K562 (cell line): ENCODE measurements around the gene GABRB1. TPM values are rescaled to one million over a fixed set of nuclear protein-coding genes. Genes with fewer than 3 reads are reported as not detected.

Source experiments
- ATAC-seq: fragments of 200-7000 bp; cut with Tn5 transposase; 3 replicates; pipeline ENCODE4 v1.9.1; 2020; ENCODE audit warnings: moderate library complexity
- BruUV-seq: library from RNA; stranded (reverse); fragments of 400-500 nt; replicated peaks from 2 replicates; lab custom pipeline; 2021; lab: Mats Ljungman, UMichigan
- CTCF ChIA-PET: fragments of 300-600 bp; formaldehyde crosslinking; extraction: SDS; loops from one replicate; lab custom pipeline; 2021; ENCODE audit warnings: low intra/inter-chr PET ratio; lab: Yijun Ruan, JAX
- POLR2A ChIA-PET: fragments of 300-600, 350-650 bp; sonication (Branson Sonifier 250); formaldehyde crosslinking; extraction: SDS; loops from one replicate; lab custom pipeline; 2021; ENCODE audit warnings: antibody characterized with exemption, inconsistent platforms; lab: Yijun Ruan, JAX
- DNase-seq, 4 experiments: peaks; one replicate each; pipeline versions ENCODE4 v3.0.0 to v3.0.0-alpha.2; 2011 to 2018; ENCODE audit warnings: low spot score in 3 of 4, mixed read lengths in 3 of 4; ENCODE audit errors: extremely low read depth in 1 of 4
- FAIRE-seq: peaks from 2 replicates; lab custom pipeline; 2011; peaks lifted over from hg19 to GRCh38; lab: Jason Lieb, UNC
- H2AFZ ChIP-seq: 2 replicates; pipeline ENCODE4 v1.6.0; 2011; ENCODE audit warnings: low read depth, low read length, control low read depth, inconsistent platforms
- H3K27ac ChIP-seq: fragments of 200-600 bp; 3 replicates; pipeline ENCODE4 v1.8.0; 2011; ENCODE audit warnings: low read depth, mild to moderate bottlenecking, control low read depth, inconsistent platforms, low read length, moderate library complexity, mixed read lengths; ENCODE audit errors: extremely low read depth
- H3K27me3 ChIP-seq, 2 experiments: fragments of 300-600 bp in 1 of 2; 2 replicates in 1 of 2; 3 replicates in 1 of 2; pipeline versions ENCODE4 v1.6.0 to v1.8.0; 2011; ENCODE audit warnings: inconsistent platforms in 2 of 2, low read length in 2 of 2, mild to moderate bottlenecking in 1 of 2, mixed read lengths in 1 of 2, moderate library complexity in 1 of 2; ENCODE audit not compliant: control insufficient read depth in 2 of 2, insufficient read depth in 2 of 2
- H3K36me3 ChIP-seq: fragments of 300-600 bp; 3 replicates; pipeline ENCODE4 v1.8.0; 2011; ENCODE audit warnings: mild to moderate bottlenecking, low read length, inconsistent platforms; ENCODE audit not compliant: control insufficient read depth, insufficient read depth
- H3K4me1 ChIP-seq, 2 experiments: fragments of 200-600 bp in 1 of 2; replicated peaks in 1 of 2; 2 replicates in 1 of 2; 3 replicates in 1 of 2; pipeline versions ENCODE4 v1.5.1 to v1.8.0; 2011; ENCODE audit warnings: inconsistent platforms in 2 of 2, low read length in 2 of 2, mild to moderate bottlenecking in 1 of 2, mixed read lengths in 1 of 2, moderate library complexity in 1 of 2; ENCODE audit not compliant: control insufficient read depth in 2 of 2, insufficient read depth in 2 of 2
- H3K4me2 ChIP-seq: 2 replicates; pipeline ENCODE4 v1.6.1; 2011; ENCODE audit warnings: low read length, control low read depth, inconsistent platforms, mixed read lengths; ENCODE audit not compliant: insufficient read depth
- H3K4me3 ChIP-seq: fragments of 200-600 bp; sonication (generic), shearing (Covaris generic); 2 replicates; pipeline ENCODE4 v1.5.1; 2016; ENCODE audit warnings: control low read depth, inconsistent platforms
- H3K79me2 ChIP-seq: fragments of 200-600 bp; 3 replicates; pipeline ENCODE4 v1.8.0; 2011; ENCODE audit warnings: low read length, inconsistent platforms; ENCODE audit not compliant: control insufficient read depth, insufficient read depth
- H3K9ac ChIP-seq, 2 experiments: 2 replicates each; pipeline versions ENCODE4 v1.6.0 to v1.6.1; 2011; ENCODE audit warnings: low read depth in 2 of 2, low read length in 2 of 2, control low read depth in 1 of 2, inconsistent platforms in 1 of 2, mild to moderate bottlenecking in 1 of 2, mixed read lengths in 1 of 2; ENCODE audit not compliant: insufficient read depth in 1 of 2
- H3K9me1 ChIP-seq: one replicate; pipeline ENCODE4 v1.6.0; 2011; ENCODE audit warnings: inconsistent platforms, mild to moderate bottlenecking, low read length, moderate library complexity; ENCODE audit not compliant: control insufficient read depth, insufficient read depth
- H3K9me3 ChIP-seq: replicated peaks from 2 replicates; pipeline ENCODE4 v1.5.1; 2011; ENCODE audit warnings: low read depth, low read length, inconsistent platforms; ENCODE audit not compliant: control insufficient read depth, insufficient read depth
- H4K20me1 ChIP-seq: replicated peaks from 2 replicates; pipeline ENCODE4 v1.6.1; 2011; ENCODE audit warnings: low read length, inconsistent platforms, mixed read lengths; ENCODE audit not compliant: control insufficient read depth, insufficient read depth
- CLOCK ChIP-seq: fragments of 250-450 bp; sonication (Bioruptor Pico); IDR thresholded peaks from 2 replicates; pipeline ENCODE4 v1.4.0; 2020; ENCODE audit warnings: mild to moderate bottlenecking, moderate library complexity, borderline replicate concordance
- ETV1 ChIP-seq: fragments of 450-650 bp; conservative IDR thresholded peaks from 2 replicates; pipeline ENCODE4 v1.6.1; 2016; ENCODE audit warnings: missing genetic modification characterization, control low read depth, low read depth, missing compliant biosample characterization
- FOXA3 ChIP-seq, 2 experiments: fragments of 450-650 bp in 1 of 2; sonication (generic) in 1 of 2; formaldehyde crosslinking; IDR thresholded peaks in 1 of 2; conservative IDR thresholded peaks in 1 of 2; 2 replicates each; pipeline versions ENCODE4 v1.4.0 to v1.8.0; 2020 to 2022; ENCODE audit warnings: mild to moderate bottlenecking in 2 of 2, missing genetic modification reagents in 1 of 2
- FOXJ3 ChIP-seq: sonication (generic); formaldehyde crosslinking; IDR thresholded peaks from 2 replicates; pipeline ENCODE4 v1.4.0; 2020; ENCODE audit warnings: mild to moderate bottlenecking, missing genetic modification reagents
- GATAD2A ChIP-seq: fragments of 450-650 bp; IDR thresholded peaks from 2 replicates; pipeline ENCODE4 v1.6.1; 2017
- KAT8 ChIP-seq: fragments of 450-650 bp; IDR thresholded peaks from 2 replicates; pipeline ENCODE4 v1.6.1; 2016; ENCODE audit warnings: low read depth, mild to moderate bottlenecking
- KLF6 ChIP-seq: fragments of 250-450 bp; sonication (Bioruptor Pico); IDR thresholded peaks from 2 replicates; pipeline ENCODE4 v1.4.0; 2020; ENCODE audit warnings: mild to moderate bottlenecking, moderate library complexity, borderline replicate concordance
- NR4A1 ChIP-seq, 2 experiments: fragments of 250-450 bp in 1 of 2; fragments of 450-650 bp in 1 of 2; sonication (Bioruptor Pico) in 1 of 2; IDR thresholded peaks; 2 replicates each; pipeline versions ENCODE4 v1.4.0 to v1.6.1; 2016 to 2020; ENCODE audit warnings: mild to moderate bottlenecking in 2 of 2, missing compliant biosample characterization in 1 of 2, missing genetic modification characterization in 1 of 2, moderate library complexity in 1 of 2
- SMARCC2 ChIP-seq: fragments of 450-650 bp; IDR thresholded peaks from 2 replicates; pipeline ENCODE4 v1.6.1; 2017; ENCODE audit warnings: antibody characterized with exemption, moderate library complexity, mild to moderate bottlenecking, low read depth
- ZNF324 ChIP-seq: fragments of 250-450 bp; sonication (Bioruptor Pico); IDR thresholded peaks from 2 replicates; pipeline ENCODE4 v1.4.0; 2020; ENCODE audit warnings: mild to moderate bottlenecking
- WGBS: fragments of 100-300 bp; shearing (Covaris generic); methylation state at CpG from one replicate; pipeline ENCODE4 v1.1.6; 2016; ENCODE audit warnings: low coverage, mixed read lengths; ENCODE audit not compliant: insufficient coverage; ENCODE audit errors: missing lambda C conversion rate; 5-methylcytosine and 5-hydroxymethylcytosine counted together
- in situ Hi-C: fragments of 300-500 bp; cut with MboI; formaldehyde crosslinking; loops from 4 replicates; pipeline ENCODE4 v1.15.0; 2018; ENCODE audit warnings: inconsistent platforms, mixed read lengths
- intact Hi-C: fragments of 100-400 bp; cut with micrococcal nuclease; formaldehyde crosslinking; loops from 2 replicates; pipeline ENCODE4 v1.14.2; 2022
- polyA plus RNA-seq, 8 experiments: library from polyadenylated mRNA; depleted of rRNA in 4 of 8; stranded (reverse) in 5 of 8; unstranded in 3 of 8; fragments of >200 nt; fragmentation: Nextera tagmentation in 2 of 8; fragmentation: Illumina TruSeq in 1 of 8; extraction: Ambion mirVana in 2 of 8; extraction: Trizol in 1 of 8; gene quantifications; 2 replicates each; pipeline versions ENCODE4 v1.2.1 to v1.2.3, GENCODE V29; 2011 to 2014; ENCODE audit warnings: inconsistent platforms in 1 of 8, missing spikeins in 1 of 8
- total RNA-seq, 7 experiments: library from RNA; depleted of rRNA in 6 of 7; stranded (reverse); fragments of >200 nt in 6 of 7; fragmentation: Illumina TruSeq in 2 of 7; extraction: Trizol in 2 of 7; gene quantifications; 2 replicates each; pipeline versions ENCODE4 v1.2.1 to v1.2.3, GENCODE V29; 2011 to 2021; ENCODE audit warnings: low replicate concordance in 1 of 7
- TF ChIP-seq, protein P1 (sequence below): sonication (generic); formaldehyde crosslinking; IDR thresholded peaks from 2 replicates; pipeline ENCODE4 v1.9.0; 2022; ENCODE audit warnings: mild to moderate bottlenecking, missing genetic modification reagents
- TF ChIP-seq, protein P2 (sequence below): fragments of 250-450 bp; sonication (Bioruptor Pico); IDR thresholded peaks from 2 replicates; pipeline ENCODE4 v1.9.0; 2021; ENCODE audit warnings: mild to moderate bottlenecking

Gene GABRB1
- total and polyA plus RNA-seq, 9 of the 15 experiments (the other 6 are each of a cell fraction or from before 2014, with no cell fraction given) = not detected

GRCh38 chr4:47038263-47038662 is 6.9 kb downstream of the GABRB1 start:
- no peak overlapping the region for H3K27ac ChIP-seq
- no peak overlapping the region for H3K9ac ChIP-seq
- 0% methylated on average over 1 of the region's 1 CpG for WGBS
- DNase-seq (no peak), FAIRE-seq (no peak), ATAC-seq (no peak)
- ChIA-PET CTCF (no interaction called here), POLR2A (no interaction called here)
- H3K4me1 ChIP-seq = no peaks in the 10 kb centered on the region
- in situ Hi-C loops (no loop called here), intact Hi-C loops (no loop called here)
- TF ChIP-seq KLF6 (CRISPR knock-in tag) (no peak), CLOCK (no peak), KAT8 (no peak), GATAD2A (no peak), ETV1 (tag) (no peak), ZNF324 (CRISPR knock-in tag) (no peak), FOXJ3 (CRISPR knock-in tag) (no peak), FOXA3 (CRISPR knock-in tag; conservative IDR thresholded peaks at IDR 0.05 in 1 of 2, IDR thresholded peaks at IDR 0.05 in 1 of 2) (no peak), SMARCC2 (no peak), NR4A1 (CRISPR knock-in tag; IDR thresholded peaks at IDR 0.05) (no peak), NR4A1 (tag; IDR thresholded peaks at IDR 0.05) (no peak)
- TF ChIP-seq, protein P1, sequence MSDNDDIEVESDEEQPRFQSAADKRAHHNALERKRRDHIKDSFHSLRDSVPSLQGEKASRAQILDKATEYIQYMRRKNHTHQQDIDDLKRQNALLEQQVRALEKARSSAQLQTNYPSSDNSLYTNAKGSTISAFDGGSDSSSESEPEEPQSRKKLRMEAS (CRISPR knock-in tag) = no peak
- TF ChIP-seq, protein P2, sequence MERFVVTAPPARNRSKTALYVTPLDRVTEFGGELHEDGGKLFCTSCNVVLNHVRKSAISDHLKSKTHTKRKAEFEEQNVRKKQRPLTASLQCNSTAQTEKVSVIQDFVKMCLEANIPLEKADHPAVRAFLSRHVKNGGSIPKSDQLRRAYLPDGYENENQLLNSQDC (CRISPR knock-in tag) = no peak
- no peak overlapping the region for H3K4me2 ChIP-seq
- no peaks in the 10 kb centered on the region for H3K27me3 ChIP-seq
- no peaks in the 10 kb centered on the region for H3K9me3 ChIP-seq
- H2AFZ ChIP-seq = no peak overlapping the region
- no peaks in the 10 kb centered on the region for H3K9me1 ChIP-seq
- H3K4me3 ChIP-seq = no peak overlapping the region
- no TSS peak for BruUV-seq
- H3K36me3 ChIP-seq = no peaks in the 10 kb centered on the region
- no peaks in the 10 kb centered on the region for H3K79me2 ChIP-seq
- H4K20me1 ChIP-seq = no peaks in the 10 kb centered on the region
